HCT116 (cell line): Measurements from ENCODE around the gene NKX2-2. TPM values are rescaled to one million over a fixed set of nuclear protein-coding genes. Genes with fewer than 3 reads are reported as not detected.

Source experiments
- ATAC-seq: fragments of 200-7000 bp; cut with Tn5 transposase; 2 replicates; pipeline ENCODE4 v1.9.1; 2020; ENCODE audit warnings: mild to moderate bottlenecking, moderate library complexity
- BruUV-seq: library from RNA; stranded (reverse); fragments of 400-500 nt; replicated peaks from 2 replicates; lab custom pipeline; 2021; lab: Mats Ljungman, UMichigan
- CTCF ChIA-PET: fragments of 300-600 bp; sonication (Branson Sonifier 250); formaldehyde crosslinking; loops from one replicate; lab custom pipeline; 2021; ENCODE audit warnings: antibody characterized with exemption; lab: Charles Lee
- POLR2A ChIA-PET: fragments of 300-600, 350-600 bp; sonication (Branson Sonifier 250); formaldehyde crosslinking; loops from one replicate; lab custom pipeline; 2021; ENCODE audit warnings: antibody characterized with exemption; lab: Charles Lee
- RAD21 ChIA-PET, 2 experiments: fragments of 300-600 bp; sonication (Branson Sonifier 250); formaldehyde crosslinking; loops; one replicate each; lab custom pipeline; 2023; ENCODE audit warnings: low total read pairs in 2 of 2; ENCODE audit not compliant: uncharacterized antibody in 2 of 2, unreplicated experiment in 2 of 2, low non-redundant PET in 1 of 2; lab: Charles Lee
- DNase-seq: peaks from one replicate; pipeline ENCODE4 v3.0.0-alpha.2; 2010; ENCODE audit warnings: low read depth, low spot score
- H2AFZ ChIP-seq: fragments of 200-600 bp; shearing (Covaris generic), sonication (generic); 2 replicates; pipeline ENCODE4 v1.6.1; 2017; ENCODE audit warnings: low read depth, mixed run types, mixed read lengths, antibody characterized with exemption, low read length; ENCODE audit not compliant: poor library complexity, severe bottlenecking
- H3K27ac ChIP-seq: 2 replicates; pipeline ENCODE4 v1.5.1; 2012; ENCODE audit warnings: low read depth, low read length
- H3K27me3 ChIP-seq: fragments of 200-600 bp; sonication (generic); 2 replicates; pipeline ENCODE4 v1.6.1; 2016; ENCODE audit warnings: mixed run types, low read length, mixed read lengths; ENCODE audit not compliant: insufficient read depth
- H3K36me3 ChIP-seq, 2 experiments: fragments of 200-500 bp in 1 of 2; fragments of 200-600 bp in 1 of 2; sonication (Bioruptor generic) in 1 of 2; sonication (generic) in 1 of 2; 2 replicates each; pipeline versions ENCODE4 v1.5.1 to v1.6.1; 2014 to 2016; ENCODE audit warnings: low read length in 2 of 2, inconsistent platforms in 1 of 2, mixed read lengths in 1 of 2, mixed run types in 1 of 2; ENCODE audit not compliant: insufficient read depth in 2 of 2, control insufficient read depth in 1 of 2
- H3K4me1 ChIP-seq, 2 experiments: fragments of 200-600 bp in 1 of 2; sonication (generic) in 1 of 2; 2 replicates each; pipeline versions ENCODE4 v1.5.1 to v1.6.1; 2012 to 2017; ENCODE audit warnings: low read length in 2 of 2, inconsistent platforms in 1 of 2, mild to moderate bottlenecking in 1 of 2, mixed read lengths in 1 of 2, mixed run types in 1 of 2, moderate library complexity in 1 of 2; ENCODE audit not compliant: insufficient read depth in 2 of 2, control insufficient read depth in 1 of 2
- H3K4me2 ChIP-seq: fragments of 200-600 bp; sonication (generic); 2 replicates; pipeline ENCODE4 v1.6.1; 2017; ENCODE audit warnings: mixed run types, low read length, mixed read lengths
- H3K4me3 ChIP-seq, 2 experiments: fragments of 200-600 bp in 1 of 2; sonication (generic) in 1 of 2; replicated peaks in 1 of 2; 2 replicates each; pipeline ENCODE4 v1.5.1; 2011 to 2016; ENCODE audit warnings: low read length in 2 of 2, control low read depth in 1 of 2, low read depth in 1 of 2, mild to moderate bottlenecking in 1 of 2, mixed read lengths in 1 of 2, mixed run types in 1 of 2
- H3K79me2 ChIP-seq: fragments of 200-600 bp; sonication (generic); 2 replicates; pipeline ENCODE4 v1.6.1; 2017; ENCODE audit warnings: mild to moderate bottlenecking, mixed run types, low read length, moderate library complexity, mixed read lengths; ENCODE audit not compliant: insufficient read depth
- H3K9ac ChIP-seq: fragments of 200-600 bp; sonication (generic); 2 replicates; pipeline ENCODE4 v1.6.1; 2016; ENCODE audit warnings: low read length, mixed read lengths
- H3K9me2 ChIP-seq: fragments of 200-600 bp; sonication (generic), shearing (Covaris generic); 2 replicates; pipeline ENCODE4 v1.6.1; 2017; ENCODE audit warnings: mixed run types, mild to moderate bottlenecking, moderate library complexity; ENCODE audit not compliant: insufficient read depth
- H3K9me3 ChIP-seq, 2 experiments: fragments of 200-500 bp in 1 of 2; fragments of 200-600 bp in 1 of 2; sonication (Bioruptor generic) in 1 of 2; sonication (generic) in 1 of 2; 2 replicates each; pipeline ENCODE4 v1.6.1; 2014 to 2017; ENCODE audit warnings: low read length in 2 of 2, mixed read lengths in 2 of 2, inconsistent platforms in 1 of 2, low read depth in 1 of 2, mild to moderate bottlenecking in 1 of 2, mixed run types in 1 of 2, moderate library complexity in 1 of 2; ENCODE audit not compliant: control insufficient read depth in 1 of 2, insufficient read depth in 1 of 2
- H4K20me1 ChIP-seq: fragments of 200-600 bp; sonication (generic), shearing (Covaris generic); 2 replicates; pipeline ENCODE4 v1.6.1; 2017; ENCODE audit warnings: mixed run types, mild to moderate bottlenecking, moderate library complexity; ENCODE audit not compliant: insufficient read depth
- CBX3 ChIP-seq: IDR thresholded peaks from 2 replicates; pipeline ENCODE4 v1.6.1; 2012; ENCODE audit warnings: low read depth
- CEBPB ChIP-seq: IDR thresholded peaks from 2 replicates; pipeline ENCODE4 v1.6.1; 2012; ENCODE audit warnings: low read depth
- ELF1 ChIP-seq: IDR thresholded peaks from 2 replicates; pipeline ENCODE4 v1.6.1; 2012; ENCODE audit warnings: low read depth, borderline replicate concordance
- EZH2 ChIP-seq: fragments of 200-600 bp; sonication (generic); IDR thresholded peaks from 2 replicates; pipeline ENCODE4 v1.6.1; 2017; ENCODE audit warnings: antibody characterized with exemption, mixed run types
- POLR2A ChIP-seq: IDR thresholded peaks from 2 replicates; pipeline ENCODE4 v1.7.0; 2011; ENCODE audit warnings: borderline replicate concordance; ENCODE audit not compliant: insufficient read depth, insufficient read length; ENCODE audit errors: extremely low read depth
- POLR2AphosphoS5 ChIP-seq: IDR thresholded peaks from 2 replicates; pipeline ENCODE4 v1.6.1; 2011; ENCODE audit warnings: mild to moderate bottlenecking, low read depth, low read length, moderate library complexity
- RAD21 ChIP-seq: IDR thresholded peaks from 2 replicates; pipeline ENCODE4 v1.6.1; 2012; ENCODE audit warnings: low read depth, mild to moderate bottlenecking
- SP1 ChIP-seq: IDR thresholded peaks from 2 replicates; pipeline ENCODE4 v1.6.1; 2012; ENCODE audit warnings: low read depth
- SRF ChIP-seq: IDR thresholded peaks from 2 replicates; pipeline ENCODE4 v1.6.1; 2012; ENCODE audit warnings: low read depth
- YY1 ChIP-seq: IDR thresholded peaks from 2 replicates; pipeline ENCODE4 v1.6.1; 2011; ENCODE audit warnings: low read length, low read depth, moderate library complexity, mild to moderate bottlenecking; ENCODE audit not compliant: insufficient replicate concordance; ENCODE audit errors: extremely low read depth
- ZBTB33 ChIP-seq: IDR thresholded peaks from 2 replicates; pipeline ENCODE4 v1.6.1; 2011; ENCODE audit warnings: mild to moderate bottlenecking, low read length, moderate library complexity; ENCODE audit not compliant: insufficient replicate concordance; ENCODE audit errors: extremely low read depth
- intact Hi-C: fragments of 100-400 bp; cut with micrococcal nuclease; formaldehyde crosslinking; loops from 2 replicates; pipeline ENCODE4 v1.10.0; 2022
- total RNA-seq: library from RNA; stranded (reverse); gene quantifications from one replicate; pipeline ENCODE4 v1.2.1, GENCODE V29; 2021; ENCODE audit not compliant: unreplicated experiment
- TF ChIP-seq, protein P1 (sequence below): IDR thresholded peaks from 2 replicates; pipeline ENCODE4 v1.6.1; 2012

NKX2-2 gene
- total RNA-seq, 1 experiment from 2014 or later = not detected

- no peaks in the 10 kb centered on the region for H3K79me2 ChIP-seq
- DNase-seq = no peak
- H3K27me3 ChIP-seq = peaks cover 14% of the 10 kb centered on the region; the same call in 1 of the 2 replicates
- CTCF ChIA-PET = no interaction called here
- TF ChIP-seq EZH2 = no peak
- TF ChIP-seq POLR2A = no peak
- intact Hi-C loops = no loop called here
- H3K36me3 ChIP-seq = no peaks in the 10 kb centered on the region
- H3K9me3 ChIP-seq = no peaks in the 10 kb centered on the region
- POLR2A ChIA-PET = no interaction called here
- no peak for ATAC-seq
- H4K20me1 ChIP-seq = no peaks in the 10 kb centered on the region
- no peak overlapping the region for H3K4me2 ChIP-seq
- no peak overlapping the region for H3K27ac ChIP-seq
- H3K4me3 ChIP-seq = no peak overlapping the region
- no peak overlapping the region for H2AFZ ChIP-seq
- RAD21 ChIA-PET = no interaction called here
- BruUV-seq = no TSS peak
- no peaks in the 10 kb centered on the region for H3K9me2 ChIP-seq
- no peaks in the 10 kb centered on the region for H3K4me1 ChIP-seq
- H3K9ac ChIP-seq = no peak overlapping the region
These were observed 9.5 kb upstream of the NKX2-2 start for GRCh38 chr20:21523281-21523868.

- Histone ChIP-seq H3K27ac (no peak overlapping the region), H3K4me3 (no peak overlapping the region), H3K79me2 (no peaks in the 10 kb centered on the region), H4K20me1 (no peaks in the 10 kb centered on the region), H3K36me3 (no peaks in the 10 kb centered on the region), H3K9me2 (no peaks in the 10 kb centered on the region), H3K9me3 (no peaks in the 10 kb centered on the region), H2AFZ (no peak overlapping the region), H3K4me1 (no peaks in the 10 kb centered on the region), H3K27me3 (peaks cover 14% of the 10 kb centered on the region; the same call in 1 of the 2 replicates), H3K4me2 (no peak overlapping the region), H3K9ac (no peak overlapping the region)
- ChIA-PET CTCF (no interaction called here), RAD21 (interaction anchor here in 1 of 2 experiments (0.8 kb wide), 1 partner anchor 1397 kb away, joined by 4 read pairs; no protein-coding TSS in a partner anchor), POLR2A (no interaction called here)
- TF ChIP-seq EZH2 = no peak
- TF ChIP-seq ZBTB33 = no peak
- TF ChIP-seq SP1 = no peak
- no peak for TF ChIP-seq POLR2A
- TF ChIP-seq CEBPB = no peak
- TF ChIP-seq YY1 = no peak
- TF ChIP-seq CBX3 = no peak
- no peak for TF ChIP-seq POLR2AphosphoS5
- TF ChIP-seq SRF = no peak
- TF ChIP-seq, protein P1, sequence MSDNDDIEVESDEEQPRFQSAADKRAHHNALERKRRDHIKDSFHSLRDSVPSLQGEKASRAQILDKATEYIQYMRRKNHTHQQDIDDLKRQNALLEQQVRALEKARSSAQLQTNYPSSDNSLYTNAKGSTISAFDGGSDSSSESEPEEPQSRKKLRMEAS = no peak
- no peak for TF ChIP-seq ELF1
- no peak for TF ChIP-seq RAD21
- no TSS peak for BruUV-seq
- DNase-seq (no peak), ATAC-seq (no peak)
- intact Hi-C loops = no loop called here
These were observed 8.8 kb upstream of the NKX2-2 start for GRCh38 chr20:21522481-21523280.
